Stimulated activated CD8-positive, alpha-beta memory T cell treated with anti-CD3 and anti-CD28 coated beads, Interleukin-15, amount 100 ng/mL, for 4 hours (primary cell): ENCODE measurements around the gene KCNMA1.
"Not testable (repeated sequence)": the region's sequence is repeated elsewhere in the genome, so short reads cannot be mapped to it uniquely, and the experiment has no call there.

Experiments used
- DNase-seq, 2 donors: peaks; one replicate each; pipeline ENCODE4 v3.0.0-alpha.2; 2020; ENCODE audit warnings: low read depth in 2 of 2

The KCNMA1 gene

GRCh38 chr10:77637532-77638320 is at the start of gene KCNMA1:
KCNMA1 (minus strand) TSS chr10:77637808.
- no peak for DNase-seq

GRCh38 chr10:77686650-77687417 is 49.2 kb upstream of the KCNMA1 start:
- no peak for DNase-seq

- DNase-seq = no peak
Observed at GRCh38 chr10:77686096-77686495, 48.5 kb upstream of the KCNMA1 start.

- no peak for DNase-seq
Observed at GRCh38 chr10:77685432-77685831, 47.8 kb upstream of the KCNMA1 start.

- DNase-seq = not testable (repeated sequence)
Observed at GRCh38 chr10:77683088-77683432, 45.5 kb upstream of the KCNMA1 start.

GRCh38 chr10:77682393-77683087 is 44.9 kb upstream of the KCNMA1 start:
- no peak for DNase-seq

GRCh38 chr10:77681839-77682238 is 44.2 kb upstream of the KCNMA1 start:
- DNase-seq = no peak

- no peak for DNase-seq
Observed at GRCh38 chr10:77680811-77681210, 43.2 kb upstream of the KCNMA1 start.

- DNase-seq = no peak
Observed at GRCh38 chr10:77680065-77680464, 42.5 kb upstream of the KCNMA1 start.

- DNase-seq = no peak
Observed at GRCh38 chr10:77679217-77679616, 41.6 kb upstream of the KCNMA1 start.

- no peak for DNase-seq
Observed at GRCh38 chr10:77678146-77678545, 40.5 kb upstream of the KCNMA1 start.

- DNase-seq = no peak
Observed at GRCh38 chr10:77675347-77675746, 37.7 kb upstream of the KCNMA1 start.

- DNase-seq = no peak
Observed at GRCh38 chr10:77673515-77674140, 36.0 kb upstream of the KCNMA1 start.

GRCh38 chr10:77673101-77673500 is 35.5 kb upstream of the KCNMA1 start:
- no peak for DNase-seq

- no peak for DNase-seq
Observed at GRCh38 chr10:77671594-77672252, 34.1 kb upstream of the KCNMA1 start.

GRCh38 chr10:77670817-77671443 is 33.3 kb upstream of the KCNMA1 start:
- DNase-seq = no peak

- DNase-seq = no peak
Observed at GRCh38 chr10:77669892-77670291, 32.3 kb upstream of the KCNMA1 start.

- no peak for DNase-seq
Observed at GRCh38 chr10:77667426-77668324, 30.1 kb upstream of the KCNMA1 start.

- DNase-seq = no peak
Observed at GRCh38 chr10:77666821-77667220, 29.2 kb upstream of the KCNMA1 start.

GRCh38 chr10:77664696-77665095 is 27.1 kb upstream of the KCNMA1 start:
- DNase-seq = no peak
